ENCODE measurements around the gene STX7.

Gene STX7

DNA sequence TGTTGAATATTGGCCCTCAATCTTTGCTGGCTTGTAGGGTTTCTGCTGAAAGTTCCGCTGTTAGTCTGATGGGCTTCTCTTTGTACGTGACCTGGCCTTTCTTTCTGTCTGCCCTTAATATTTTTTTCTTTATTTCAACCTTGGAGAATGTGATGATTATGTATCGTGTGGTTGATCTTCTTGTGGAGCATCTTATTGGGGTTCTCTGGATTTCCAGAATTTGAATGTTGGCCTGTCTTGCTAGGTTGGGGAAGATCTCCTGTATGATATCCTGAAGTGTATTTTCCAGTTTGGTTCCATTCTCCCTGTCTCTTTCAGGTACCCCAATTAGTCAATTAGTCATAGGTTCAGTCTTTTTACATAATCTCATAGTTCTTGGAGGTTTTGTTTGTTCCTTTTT lies 89.1 kb downstream of the STX7 start:
- TF ChIP-seq, protein P1, sequence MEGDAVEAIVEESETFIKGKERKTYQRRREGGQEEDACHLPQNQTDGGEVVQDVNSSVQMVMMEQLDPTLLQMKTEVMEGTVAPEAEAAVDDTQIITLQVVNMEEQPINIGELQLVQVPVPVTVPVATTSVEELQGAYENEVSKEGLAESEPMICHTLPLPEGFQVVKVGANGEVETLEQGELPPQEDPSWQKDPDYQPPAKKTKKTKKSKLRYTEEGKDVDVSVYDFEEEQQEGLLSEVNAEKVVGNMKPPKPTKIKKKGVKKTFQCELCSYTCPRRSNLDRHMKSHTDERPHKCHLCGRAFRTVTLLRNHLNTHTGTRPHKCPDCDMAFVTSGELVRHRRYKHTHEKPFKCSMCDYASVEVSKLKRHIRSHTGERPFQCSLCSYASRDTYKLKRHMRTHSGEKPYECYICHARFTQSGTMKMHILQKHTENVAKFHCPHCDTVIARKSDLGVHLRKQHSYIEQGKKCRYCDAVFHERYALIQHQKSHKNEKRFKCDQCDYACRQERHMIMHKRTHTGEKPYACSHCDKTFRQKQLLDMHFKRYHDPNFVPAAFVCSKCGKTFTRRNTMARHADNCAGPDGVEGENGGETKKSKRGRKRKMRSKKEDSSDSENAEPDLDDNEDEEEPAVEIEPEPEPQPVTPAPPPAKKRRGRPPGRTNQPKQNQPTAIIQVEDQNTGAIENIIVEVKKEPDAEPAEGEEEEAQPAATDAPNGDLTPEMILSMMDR (IDR thresholded peaks at IDR 0.05; ENCODE audit: low read depth, low read length, missing control alignments), result no peak

DNA sequence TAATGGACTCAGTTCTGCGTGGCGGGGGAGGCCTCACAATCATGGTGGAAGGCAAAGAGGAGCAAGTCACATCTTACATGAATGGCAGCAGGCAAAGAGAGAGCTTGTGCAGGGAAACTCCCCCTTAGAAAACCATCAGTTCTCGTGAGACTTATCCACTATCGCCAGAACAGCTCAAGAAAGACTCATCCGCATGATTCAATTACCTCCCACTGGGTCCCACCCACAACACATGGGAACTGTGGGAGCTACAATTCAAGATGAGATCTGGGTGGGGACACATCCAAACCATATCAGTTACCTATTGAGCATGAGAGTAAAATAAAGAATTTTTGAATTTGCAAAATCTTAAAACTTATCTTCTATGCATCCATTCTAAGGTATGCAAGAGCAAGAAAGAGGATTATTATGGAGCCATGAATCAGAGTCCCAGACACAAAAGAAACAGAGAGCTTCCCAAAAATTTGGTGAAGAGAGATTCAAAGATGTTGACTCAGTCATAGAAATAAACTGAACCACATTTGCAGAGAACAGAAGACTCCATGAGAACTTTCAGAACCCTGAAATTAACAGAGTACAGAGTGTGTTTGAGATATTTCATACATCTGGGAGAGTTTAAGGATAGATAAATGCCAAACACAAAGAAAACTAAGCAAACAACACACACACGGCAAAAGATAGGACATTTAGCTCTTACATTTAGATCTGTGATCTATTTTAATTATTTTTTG lies 94.5 kb downstream of the STX7 start:
- Histone ChIP-seq H3K27me3 (replicated peaks) (no peaks in the 10 kb centered on the region), H3K36me3 (replicated peaks) (no peaks in the 10 kb centered on the region), H3K4me3 (ENCODE audit: low read depth, low read length) (no peak overlapping the region), H3K27ac (no peak overlapping the region)
- DNase-seq, result no peak
- in situ Hi-C loops (cut with HindIII; ENCODE audit: low pct_ligation_motif_present, low sequenced_read_pairs), result no loop called here
- TF ChIP-seq, protein P1 (IDR thresholded peaks at IDR 0.05; ENCODE audit: low read depth, low read length, missing control alignments), result no peak

More for the DNA sequence above, 89.1 kb downstream of the STX7 start:
- H3K27ac ChIP-seq, result no peak overlapping the region
- H3K27me3 ChIP-seq (replicated peaks), result no peaks in the 10 kb centered on the region
- H3K36me3 ChIP-seq (replicated peaks), result no peaks in the 10 kb centered on the region
- in situ Hi-C loops (cut with HindIII; ENCODE audit: low pct_ligation_motif_present, low sequenced_read_pairs), result no loop called here
- no peak overlapping the region for H3K4me3 ChIP-seq (ENCODE audit: low read depth, low read length)
- DNase-seq, result no peak

DNA sequence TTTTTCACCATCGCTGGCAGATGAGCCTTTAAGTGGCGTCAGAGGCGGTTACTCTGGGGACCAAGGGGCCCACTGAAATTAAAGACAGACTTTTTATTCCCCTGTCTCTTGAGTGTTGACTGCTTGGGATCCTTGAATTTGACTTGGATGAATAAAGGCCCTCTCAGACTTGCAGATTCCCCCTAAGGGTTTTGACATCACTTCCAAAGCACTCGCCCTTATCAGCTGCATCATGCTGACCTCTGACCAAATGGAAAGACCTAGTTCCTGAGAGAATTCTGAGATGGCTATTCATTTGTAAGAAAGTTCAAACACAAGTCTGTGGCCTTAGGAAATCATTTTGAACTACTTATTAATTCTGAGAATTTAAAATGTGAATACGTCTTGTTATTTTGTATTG lies 98.2 kb downstream of the STX7 start:
- in situ Hi-C loops (cut with HindIII; ENCODE audit: low pct_ligation_motif_present, low sequenced_read_pairs), result no loop called here
- peak; percentile 36 for DNase-seq
- H3K4me3 ChIP-seq (ENCODE audit: low read depth, low read length), result no peak overlapping the region
- no peak overlapping the region for H3K27ac ChIP-seq
- H3K27me3 ChIP-seq (replicated peaks), result no peaks in the 10 kb centered on the region
- TF ChIP-seq, protein P1 (IDR thresholded peaks at IDR 0.05; ENCODE audit: low read depth, low read length, missing control alignments), result no peak
- H3K36me3 ChIP-seq (replicated peaks), result no peaks in the 10 kb centered on the region

DNA sequence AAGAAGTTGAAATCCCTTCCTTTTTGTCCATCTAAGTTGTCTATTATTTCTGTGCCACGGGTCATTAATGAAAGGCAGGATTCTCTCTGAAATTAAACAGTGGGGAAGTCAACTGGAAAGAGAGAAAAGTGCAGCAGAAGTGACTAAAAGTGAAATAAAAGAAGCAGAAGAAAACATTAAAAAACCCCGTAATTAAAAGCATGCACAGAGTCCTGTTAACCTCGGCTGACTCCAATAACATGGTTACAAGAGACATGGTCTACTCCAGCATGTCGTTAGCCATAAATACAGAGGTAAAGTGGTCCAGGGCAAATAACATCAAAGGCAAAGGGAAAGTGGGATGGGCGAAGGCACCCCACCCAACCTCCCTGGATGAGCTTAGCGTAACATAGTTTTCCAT lies 98.6 kb downstream of the STX7 start:
- in situ Hi-C loops (cut with HindIII; ENCODE audit: low pct_ligation_motif_present, low sequenced_read_pairs), result no loop called here
- no peak for DNase-seq
- TF ChIP-seq, protein P1 (IDR thresholded peaks at IDR 0.05; ENCODE audit: low read depth, low read length, missing control alignments), result no peak
- H3K27ac ChIP-seq, result no peak overlapping the region
- no peaks in the 10 kb centered on the region for H3K27me3 ChIP-seq (replicated peaks)
- no peak overlapping the region for H3K4me3 ChIP-seq (ENCODE audit: low read depth, low read length)
- no peaks in the 10 kb centered on the region for H3K36me3 ChIP-seq (replicated peaks)

DNA sequence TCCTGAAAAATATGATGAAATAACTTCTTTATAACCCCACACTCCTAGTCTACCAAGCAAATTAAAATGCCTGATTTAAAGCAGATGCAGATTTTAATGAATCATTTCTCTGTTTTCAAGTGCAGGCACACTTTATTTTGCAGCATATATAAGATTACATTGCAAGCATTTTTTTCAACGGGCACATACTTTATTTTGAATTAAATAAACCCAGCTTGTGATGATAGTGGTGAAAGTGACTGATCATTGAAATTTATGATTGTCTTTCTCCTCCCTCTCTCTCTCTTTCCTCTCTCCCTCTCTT lies 99.5 kb downstream of the STX7 start:
- Histone ChIP-seq H3K36me3 (replicated peaks) (no peaks in the 10 kb centered on the region), H3K27me3 (replicated peaks) (no peaks in the 10 kb centered on the region), H3K27ac (no peak overlapping the region), H3K4me3 (ENCODE audit: low read depth, low read length) (no peak overlapping the region)
- TF ChIP-seq, protein P1 (IDR thresholded peaks at IDR 0.05; ENCODE audit: low read depth, low read length, missing control alignments), result no peak
- in situ Hi-C loops (cut with HindIII; ENCODE audit: low pct_ligation_motif_present, low sequenced_read_pairs), result no loop called here
- no peak for DNase-seq

Data from brain microvascular endothelial cell (primary cell).